Mesendoderm (in vitro differentiated cells): ENCODE results near the gene PPP1R13L.
"Not testable (repeated sequence)": the region's sequence is repeated elsewhere in the genome, so short reads cannot be mapped to it uniquely, and the experiment has no call there.

Source experiments
- DNase-seq: peaks from one replicate; pipeline ENCODE4 v3.0.0; 2013
- H2AK5ac ChIP-seq: 2 replicates; pipeline ENCODE4 v1.6.1; 2013; ENCODE audit warnings: low read length, inconsistent platforms
- H2BK120ac ChIP-seq: 2 replicates; pipeline ENCODE4 v1.6.1; 2013; ENCODE audit warnings: low read depth, mild to moderate bottlenecking, low read length, moderate library complexity, mixed read lengths
- H2BK15ac ChIP-seq: replicated peaks from 2 replicates; pipeline ENCODE4 v1.6.1; 2013; ENCODE audit warnings: low read depth, mild to moderate bottlenecking, moderate library complexity
- H2BK5ac ChIP-seq: 2 replicates; pipeline ENCODE4 v1.6.1; 2013; ENCODE audit warnings: low read length, inconsistent platforms
- H3K18ac ChIP-seq: 2 replicates; pipeline ENCODE4 v1.6.1; 2013; ENCODE audit warnings: mild to moderate bottlenecking, low read length, mixed read lengths
- H3K23ac ChIP-seq: one replicate; pipeline ENCODE4 v1.6.1; 2013; ENCODE audit warnings: low read length
- H3K27ac ChIP-seq: 2 replicates; pipeline ENCODE4 v1.5.1; 2013; ENCODE audit warnings: low read depth, mild to moderate bottlenecking, inconsistent platforms, low read length, moderate library complexity
- H3K27me3 ChIP-seq: 2 replicates; pipeline ENCODE4 v1.6.1; 2013; ENCODE audit warnings: low read length, control low read depth, mild to moderate bottlenecking, inconsistent platforms; ENCODE audit not compliant: insufficient read depth, poor library complexity
- H3K36me3 ChIP-seq: 2 replicates; pipeline ENCODE4 v1.6.1; 2013; ENCODE audit warnings: low read length, inconsistent platforms; ENCODE audit not compliant: control insufficient read depth, insufficient read depth
- H3K4ac ChIP-seq: one replicate; pipeline ENCODE4 v1.6.1; 2013; ENCODE audit warnings: low read depth, mild to moderate bottlenecking, low read length, moderate library complexity
- H3K4me1 ChIP-seq: 2 replicates; pipeline ENCODE4 v1.6.1; 2013; ENCODE audit warnings: low read depth, low read length, inconsistent platforms; ENCODE audit not compliant: control insufficient read depth
- H3K4me2 ChIP-seq: 2 replicates; pipeline ENCODE4 v1.6.1; 2013; ENCODE audit warnings: low read length
- H3K4me3 ChIP-seq: 2 replicates; pipeline ENCODE4 v1.5.1; 2013; ENCODE audit warnings: mild to moderate bottlenecking, low read length
- H3K56ac ChIP-seq: one replicate; pipeline ENCODE4 v1.6.1; 2013; ENCODE audit warnings: low read length
- H3K79me1 ChIP-seq: 2 replicates; pipeline ENCODE4 v1.6.1; 2013; ENCODE audit warnings: low read length, inconsistent platforms
- H3K79me2 ChIP-seq: 2 replicates; pipeline ENCODE4 v1.6.1; 2013; ENCODE audit warnings: mild to moderate bottlenecking, low read length; ENCODE audit not compliant: control insufficient read depth, insufficient read depth
- H3K9ac ChIP-seq: 2 replicates; pipeline ENCODE4 v1.6.1; 2013; ENCODE audit warnings: low read length, inconsistent platforms
- H4K5ac ChIP-seq: one replicate; pipeline ENCODE4 v1.6.1; 2013; ENCODE audit warnings: low read length
- H4K8ac ChIP-seq: one replicate; pipeline ENCODE4 v1.6.1; 2013; ENCODE audit warnings: low read depth, mild to moderate bottlenecking, control low read depth, low read length, moderate library complexity
- WGBS: extraction: QIAGEN DNeasy Blood & Tissue Kit; methylation state at CpG from one replicate; pipeline ENCODE4 v1.1.7; 2013; ENCODE audit warnings: low lambda C conversion rate, missing lambda C conversion rate; ENCODE audit not compliant: insufficient coverage; ENCODE audit errors: extremely low coverage; 5-methylcytosine and 5-hydroxymethylcytosine counted together

The PPP1R13L gene

GRCh38 chr19:45439569-45440258 lies 34.8 kb upstream of the PPP1R13L start:
- Histone ChIP-seq H3K4ac (no peak overlapping the region), H3K4me2 (no peak overlapping the region), H3K27ac (no peak overlapping the region), H3K27me3 (no peaks in the 10 kb centered on the region), H4K8ac (no peak overlapping the region), H3K9ac (peak overlapping the region; percentile 46), H3K18ac (peak overlapping the region; percentile 94), H3K56ac (peak overlapping the region; percentile 86), H3K36me3 (no peaks in the 10 kb centered on the region), H2BK5ac (no peak overlapping the region), H3K4me3 (peak overlapping the region; percentile 36), H3K4me1 (peaks cover 4% of the 10 kb centered on the region), H2BK15ac (no peak overlapping the region), H3K79me2 (no peaks in the 10 kb centered on the region), H2BK120ac (no peak overlapping the region), H4K5ac (no peak overlapping the region), H3K79me1 (no peaks in the 10 kb centered on the region), H2AK5ac (no peak overlapping the region), H3K23ac (no peak overlapping the region)
- peak; percentile 65 for DNase-seq
- no CpG with 5 or more reads among the region's 78 CpGs for WGBS

- Histone ChIP-seq H4K8ac (no peak overlapping the region), H3K18ac (no peak overlapping the region), H3K9ac (no peak overlapping the region), H3K27ac (no peak overlapping the region), H3K56ac (peak overlapping the region; percentile 34), H3K4me3 (no peak overlapping the region), H3K79me2 (no peaks in the 10 kb centered on the region), H3K23ac (no peak overlapping the region), H2BK15ac (no peak overlapping the region), H3K4me1 (peaks cover 2% of the 10 kb centered on the region), H3K4me2 (no peak overlapping the region), H2AK5ac (no peak overlapping the region), H4K5ac (no peak overlapping the region), H3K36me3 (no peaks in the 10 kb centered on the region), H2BK120ac (no peak overlapping the region), H3K79me1 (no peaks in the 10 kb centered on the region), H3K27me3 (no peaks in the 10 kb centered on the region), H3K4ac (no peak overlapping the region), H2BK5ac (no peak overlapping the region)
- no CpG with 5 or more reads among the region's 10 CpGs for WGBS
- no peak for DNase-seq
Observed at GRCh38 chr19:45439190-45439568, 34.3 kb upstream of the PPP1R13L start.

GRCh38 chr19:45437328-45437727 lies 32.5 kb upstream of the PPP1R13L start:
- no peak overlapping the region for H2BK5ac ChIP-seq
- H4K5ac ChIP-seq = no peak overlapping the region
- no peaks in the 10 kb centered on the region for H3K79me2 ChIP-seq
- DNase-seq = no peak
- H3K4me2 ChIP-seq = no peak overlapping the region
- H3K4me3 ChIP-seq = no peak overlapping the region
- H3K36me3 ChIP-seq = no peaks in the 10 kb centered on the region
- no peak overlapping the region for H3K56ac ChIP-seq
- no peak overlapping the region for H2BK120ac ChIP-seq
- WGBS = no CpG with 5 or more reads among the region's 3 CpGs
- no peak overlapping the region for H2AK5ac ChIP-seq
- no peak overlapping the region for H3K4ac ChIP-seq
- H3K9ac ChIP-seq = no peak overlapping the region
- H3K4me1 ChIP-seq = no peaks in the 10 kb centered on the region
- H3K18ac ChIP-seq = no peak overlapping the region
- H2BK15ac ChIP-seq = no peak overlapping the region
- no peak overlapping the region for H3K27ac ChIP-seq
- H3K23ac ChIP-seq = no peak overlapping the region
- H4K8ac ChIP-seq = no peak overlapping the region
- no peaks in the 10 kb centered on the region for H3K27me3 ChIP-seq
- H3K79me1 ChIP-seq = no peaks in the 10 kb centered on the region

DNA sequence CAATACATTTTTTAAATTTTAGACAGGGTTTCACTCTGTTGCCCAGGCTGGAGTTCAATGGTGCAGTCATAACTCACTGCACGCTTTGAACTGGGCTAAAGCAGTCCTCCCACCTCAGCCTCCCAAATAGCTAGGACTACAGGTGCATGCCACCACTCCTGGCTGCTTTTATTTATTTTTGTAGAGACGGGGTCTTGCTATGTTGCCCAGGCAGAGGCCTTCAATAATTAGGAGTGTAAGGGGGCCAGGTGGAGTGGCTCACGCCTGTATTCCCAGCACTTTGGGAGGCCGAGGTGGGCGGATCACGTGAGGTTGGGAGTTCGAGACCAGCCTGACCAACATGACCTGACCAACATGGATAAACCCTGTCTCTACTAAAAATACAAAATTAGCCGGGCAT lies 27.7 kb upstream of the PPP1R13L start:
- not testable (repeated sequence) for H2AK5ac ChIP-seq, H3K9ac ChIP-seq, H3K4me2 ChIP-seq, H3K23ac ChIP-seq, DNase-seq, H3K56ac ChIP-seq, H3K27me3 ChIP-seq, H3K18ac ChIP-seq, H3K36me3 ChIP-seq, H2BK15ac ChIP-seq, H4K8ac ChIP-seq, H3K4me3 ChIP-seq, H3K79me2 ChIP-seq, H4K5ac ChIP-seq, H2BK120ac ChIP-seq, H2BK5ac ChIP-seq, H3K27ac ChIP-seq, H3K4ac ChIP-seq, H3K4me1 ChIP-seq, H3K79me1 ChIP-seq
- no CpG with 5 or more reads among the region's 8 CpGs for WGBS

DNA sequence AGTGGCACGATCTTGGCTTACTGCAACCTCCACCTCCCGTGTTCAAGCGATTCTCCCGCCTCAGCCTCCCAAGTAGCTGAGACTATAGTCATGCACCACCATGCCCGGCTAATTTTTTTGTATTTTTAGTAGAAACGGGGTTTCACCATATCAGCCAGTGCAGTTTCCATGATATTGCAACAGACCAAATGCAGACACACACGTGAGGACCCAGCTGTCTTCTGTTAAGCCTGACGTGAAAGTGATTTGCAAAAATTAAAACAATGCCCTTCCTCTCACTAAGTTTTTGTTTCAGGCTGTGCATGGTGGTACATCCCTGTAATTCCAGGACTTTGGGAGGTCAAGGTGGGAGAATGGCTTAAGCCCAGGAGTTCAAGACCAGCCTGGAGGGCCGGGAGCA lies 26.1 kb upstream of the PPP1R13L start:
- not testable (repeated sequence) for H2BK5ac ChIP-seq, H3K23ac ChIP-seq, H2BK15ac ChIP-seq, H3K56ac ChIP-seq, H3K79me1 ChIP-seq, H2AK5ac ChIP-seq, DNase-seq, H3K27ac ChIP-seq, H2BK120ac ChIP-seq, H3K4me3 ChIP-seq, H3K4me1 ChIP-seq, H3K4me2 ChIP-seq, H3K79me2 ChIP-seq, H4K8ac ChIP-seq, H3K9ac ChIP-seq, H4K5ac ChIP-seq, H3K18ac ChIP-seq, H3K36me3 ChIP-seq, H3K27me3 ChIP-seq, H3K4ac ChIP-seq
- WGBS = no CpG with 5 or more reads among the region's 9 CpGs

DNA sequence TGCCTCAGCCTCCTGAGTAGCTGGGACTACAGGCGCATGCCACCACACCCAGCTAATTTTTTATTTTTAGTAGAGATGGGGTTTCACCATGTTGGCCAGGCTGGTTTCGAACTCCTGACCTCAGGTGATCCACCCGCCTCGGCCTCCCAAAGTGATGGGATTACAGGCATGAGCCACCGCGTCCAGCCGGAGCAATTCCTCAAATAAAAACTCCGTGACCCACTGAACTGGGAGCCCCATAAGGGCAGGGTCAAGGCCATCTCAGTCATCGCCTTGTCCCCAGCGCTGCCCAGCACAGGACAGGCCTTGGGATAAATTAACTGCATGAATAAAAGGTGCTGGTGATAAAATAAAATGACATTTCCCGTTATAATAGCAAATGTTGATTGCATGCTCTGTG lies 25.0 kb upstream of the PPP1R13L start:
- not testable (repeated sequence) for H3K36me3 ChIP-seq, H3K23ac ChIP-seq, H3K79me1 ChIP-seq, H3K4me3 ChIP-seq, H3K79me2 ChIP-seq, H3K27ac ChIP-seq, H4K8ac ChIP-seq, H3K4me2 ChIP-seq, H3K9ac ChIP-seq, H3K4me1 ChIP-seq, H2BK15ac ChIP-seq, H3K4ac ChIP-seq, H4K5ac ChIP-seq, H2AK5ac ChIP-seq, H3K27me3 ChIP-seq, H3K18ac ChIP-seq, H2BK120ac ChIP-seq, H2BK5ac ChIP-seq, H3K56ac ChIP-seq, DNase-seq
- WGBS = no CpG with 5 or more reads among the region's 11 CpGs
